Ascending aorta (tissue), 2 donors: ENCODE measurements around the gene SOD2. TPM values are rescaled to one million over a fixed set of nuclear protein-coding genes. Genes with fewer than 3 reads are reported as not detected.

Source experiments
- DNase-seq, 2 donors: peaks; one replicate each; pipeline ENCODE4 v3.0.0-alpha.2; 2019; ENCODE audit warnings: low spot score in 2 of 2
- H3K27ac ChIP-seq, 2 donors: fragments of 200-600 bp; sonication (generic); one replicate each; pipeline ENCODE4 v1.5.1; 2016 to 2017; ENCODE audit warnings: mild to moderate bottlenecking in 1 of 2
- H3K27me3 ChIP-seq: fragments of 200-600 bp; sonication (generic); one replicate; pipeline ENCODE4 v1.5.1; 2017
- H3K36me3 ChIP-seq, 2 donors: fragments of 200-600 bp; sonication (generic); one replicate each; pipeline ENCODE4 v1.5.1; 2016
- H3K4me1 ChIP-seq, 2 donors: fragments of 200-600 bp; sonication (generic); one replicate each; pipeline ENCODE4 v1.5.1; 2016 to 2017; ENCODE audit warnings: mild to moderate bottlenecking in 1 of 2
- H3K4me3 ChIP-seq, 2 donors: fragments of 200-600 bp; sonication (generic); one replicate each; pipeline ENCODE4 v1.5.1; 2016 to 2017; ENCODE audit warnings: mild to moderate bottlenecking in 1 of 2
- H3K9me3 ChIP-seq, 2 donors: fragments of 200-600 bp; sonication (generic); one replicate each; pipeline ENCODE4 v1.5.1; 2016
- CTCF ChIP-seq, 3 experiments: fragments of 200-600 bp in 2 of 3; fragments of 450-650 bp in 1 of 3; sonication (generic) in 2 of 3; IDR thresholded peaks; one replicate each; pipeline ENCODE4 v1.5.1; 2016 to 2019; ENCODE audit warnings: antibody characterized with exemption in 3 of 3, mild to moderate bottlenecking in 1 of 3, moderate library complexity in 1 of 3
- intact Hi-C: fragments of 100-400 bp; cut with DNase I; formaldehyde crosslinking; loops from one replicate; pipeline ENCODE4 v1.15.1; 2023
- total RNA-seq: library from RNA; depleted of rRNA; stranded (reverse); fragments of >200 nt; gene quantifications from one replicate; pipeline ENCODE4 v1.1.0, GENCODE V29; 2016

SOD2 gene
- total RNA-seq, 1 donor from 2014 or later = 205 TPM

- H3K27ac ChIP-seq = peak overlapping the region; percentile 80 to 86
- H3K36me3 ChIP-seq = no peaks in the 10 kb centered on the region
- intact Hi-C loops = loop anchor here (1.0 kb wide), 2 partner anchors 15 to 26 kb away; partner anchors contain the start of gene WTAP
- no peak for DNase-seq
- no peak overlapping the region for H3K4me3 ChIP-seq
- peaks cover 5 to 17% of the 10 kb centered on the region in 2 donors for H3K4me1 ChIP-seq
- TF ChIP-seq CTCF (IDR thresholded peaks at IDR 0.05) = no peak
- no peaks in the 10 kb centered on the region for H3K27me3 ChIP-seq
- H3K9me3 ChIP-seq = no peaks in the 10 kb centered on the region
Observed at GRCh38 chr6:159700970-159701369, 7.9 kb upstream of the SOD2 start.

GRCh38 chr6:159695984-159696383 is 2.9 kb upstream of the SOD2 start:
- TF ChIP-seq CTCF (IDR thresholded peaks at IDR 0.05) = no peak
- H3K27ac ChIP-seq = no peak overlapping the region
- no peak overlapping the region for H3K4me3 ChIP-seq
- peaks cover 8 to 10% of the 10 kb centered on the region in 2 donors for H3K4me1 ChIP-seq
- no peak for DNase-seq
- H3K9me3 ChIP-seq = no peaks in the 10 kb centered on the region
- intact Hi-C loops = loop anchor here (10.0 kb wide), 1 partner anchor 159 kb away; no protein-coding TSS in a partner anchor
- H3K36me3 ChIP-seq = no peaks in the 10 kb centered on the region
- no peaks in the 10 kb centered on the region for H3K27me3 ChIP-seq

- Histone ChIP-seq H3K9me3 (no peaks in the 10 kb centered on the region), H3K27ac (peak overlapping the region; percentile 89 to 94), H3K4me1 (peaks cover 5 to 8% of the 10 kb centered on the region in 2 donors), H3K36me3 (peaks cover 4 to 7% of the 10 kb centered on the region in 2 donors), H3K4me3 (peak overlapping the region; percentile 74 to 97), H3K27me3 (no peaks in the 10 kb centered on the region)
- TF ChIP-seq CTCF (IDR thresholded peaks at IDR 0.05) = no peak
- DNase-seq = peak in 1 of 2 donors; percentile 72
- intact Hi-C loops = loop anchor here (1.0 to 10.0 kb wide), 4 partner anchors 23 to 248 kb away; partner anchors contain the start of gene ACAT2
Observed at GRCh38 chr6:159693894-159694545, 979 bp upstream of the SOD2 start.

GRCh38 chr6:159692303-159693127 is 526 bp downstream of the SOD2 start:
- H3K4me1 ChIP-seq = peaks cover 5 to 8% of the 10 kb centered on the region in 2 donors
- no peaks in the 10 kb centered on the region for H3K27me3 ChIP-seq
- H3K36me3 ChIP-seq = peaks cover 9 to 20% of the 10 kb centered on the region in 2 donors
- TF ChIP-seq CTCF (IDR thresholded peaks at IDR 0.05) = no peak
- intact Hi-C loops = loop anchor here (1.0 to 10.0 kb wide), 4 partner anchors 25 to 250 kb away; partner anchors contain the start of gene ACAT2
- H3K27ac ChIP-seq = peak overlapping the region; percentile 89 to 94
- peak overlapping the region; percentile 74 to 97 for H3K4me3 ChIP-seq
- peak in 1 of 2 donors; percentile 80 for DNase-seq
- no peaks in the 10 kb centered on the region for H3K9me3 ChIP-seq

GRCh38 chr6:159691963-159692287 is 1.1 kb downstream of the SOD2 start:
- no peak for DNase-seq
- no peak for TF ChIP-seq CTCF (IDR thresholded peaks at IDR 0.05)
- H3K4me1 ChIP-seq = peaks cover 5 to 8% of the 10 kb centered on the region in 2 donors

More at GRCh38 chr6:159691963-159692287, 1.1 kb downstream of the SOD2 start:
- Histone ChIP-seq H3K9me3 (no peaks in the 10 kb centered on the region), H3K27ac (peak overlapping the region; percentile 89 to 94), H3K4me3 (peak overlapping the region; percentile 74 to 97), H3K36me3 (peaks cover 14 to 26% of the 10 kb centered on the region in 2 donors), H3K27me3 (no peaks in the 10 kb centered on the region)
- intact Hi-C loops = loop anchor here (1.0 to 10.0 kb wide), 4 partner anchors 35 to 250 kb away; partner anchors contain the start of genes MRPL18 and WTAP
